Esophagus squamous epithelium (tissue), 4 donors: ENCODE data around the gene ENDOV.

Source experiments
- CTCF ChIP-seq, 6 experiments: fragments of 450-650 bp in 4 of 6; fragments of 200-600 bp in 2 of 6; sonication (generic) in 2 of 6; IDR thresholded peaks; one replicate each; pipeline ENCODE4 v1.5.1; 2016 to 2019; ENCODE audit warnings: antibody characterized with exemption in 6 of 6, mild to moderate bottlenecking in 4 of 6, moderate library complexity in 4 of 6
- POLR2A ChIP-seq, 4 donors: fragments of 450-650 bp; IDR thresholded peaks; one replicate each; pipeline ENCODE4 v1.6.1; 2017; ENCODE audit warnings: antibody characterized with exemption in 4 of 4, mild to moderate bottlenecking in 4 of 4, moderate library complexity in 3 of 4

GRCh38 chr17:80473701-80474100 lies 58.7 kb downstream of the ENDOV start:
- TF ChIP-seq CTCF (IDR thresholded peaks at IDR 0.05) = no peak
- no peak for TF ChIP-seq POLR2A (IDR thresholded peaks at IDR 0.05)
